HG02852 (cell line): Measurements from ENCODE around the gene UGT1A6.

Experiments used
- ATAC-seq: cut with Tn5 transposase; IDR thresholded peaks from one replicate; pipeline ENCODE4 v1.9.1; 2021; ENCODE audit warnings: mild to moderate bottlenecking, moderate library complexity; ENCODE audit not compliant: unreplicated experiment

The UGT1A6 gene

DNA sequence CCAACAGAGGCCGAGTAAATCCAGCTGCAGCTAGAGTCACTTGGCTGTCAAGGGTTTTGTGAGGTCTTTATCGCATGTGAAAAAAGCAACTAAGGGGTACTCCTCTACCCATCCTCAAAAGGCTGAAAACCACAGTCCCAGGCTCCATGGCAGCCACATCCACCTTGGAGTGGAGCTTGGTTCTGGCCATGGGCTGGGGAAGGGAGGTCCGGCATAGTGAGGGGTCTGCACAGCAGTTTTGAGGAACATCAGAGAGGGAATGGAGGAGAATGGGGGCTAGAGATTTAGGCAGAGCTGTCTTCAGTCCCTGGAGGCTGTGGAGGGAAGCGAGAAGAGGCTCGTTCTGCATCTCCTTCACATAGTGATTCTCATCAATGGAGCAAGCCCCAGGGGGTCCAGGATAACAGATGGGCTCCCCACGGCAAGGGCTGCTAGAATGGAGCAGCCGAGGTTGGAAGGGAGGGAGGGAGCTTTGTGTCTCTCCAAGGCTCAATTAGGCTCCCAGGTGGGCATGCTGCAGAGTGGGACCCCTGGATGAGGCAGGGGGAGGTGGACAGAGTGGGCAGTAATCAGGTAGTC lies 106.5 kb downstream of the UGT1A6 start:
- no peak for ATAC-seq

DNA sequence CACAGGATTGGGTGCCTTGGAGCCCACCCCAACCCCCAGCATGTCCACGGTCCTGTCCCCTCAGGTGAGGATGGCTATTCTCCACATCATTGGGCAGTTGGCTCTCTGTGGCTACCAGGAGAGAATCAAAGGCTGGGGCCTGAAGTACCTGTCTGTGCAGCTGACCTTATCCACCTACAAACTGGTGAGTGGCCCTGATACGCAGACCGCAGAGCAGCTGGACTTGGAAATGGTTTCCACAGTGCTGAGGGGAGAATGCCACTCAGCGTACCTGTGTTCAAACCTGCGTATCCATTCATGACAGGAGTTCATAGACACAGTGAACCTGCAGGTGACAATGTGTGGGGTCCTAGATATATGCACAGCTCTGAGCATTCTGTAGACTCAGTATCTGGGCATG lies 107.0 kb downstream of the UGT1A6 start:
- ATAC-seq: no peak

DNA sequence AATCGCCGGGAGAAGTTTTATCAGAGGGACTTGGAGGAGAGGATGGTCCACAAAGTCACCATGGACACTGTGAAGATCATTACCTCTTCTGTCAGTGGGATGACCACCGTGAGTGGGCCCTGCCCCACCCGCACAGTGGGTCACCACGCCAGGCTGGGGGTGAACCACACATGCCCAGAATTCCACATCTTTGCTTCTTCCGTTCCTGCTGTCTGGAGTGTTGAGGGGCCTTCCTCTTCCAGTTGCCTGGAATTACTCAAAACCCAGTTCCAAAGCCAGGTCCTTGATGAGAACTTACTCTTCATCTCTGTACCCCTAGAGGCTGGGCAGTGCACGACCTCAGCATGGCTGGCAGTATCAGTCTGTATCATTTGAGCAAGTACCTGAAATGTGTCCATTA lies 107.5 kb downstream of the UGT1A6 start:
- no peak for ATAC-seq

DNA sequence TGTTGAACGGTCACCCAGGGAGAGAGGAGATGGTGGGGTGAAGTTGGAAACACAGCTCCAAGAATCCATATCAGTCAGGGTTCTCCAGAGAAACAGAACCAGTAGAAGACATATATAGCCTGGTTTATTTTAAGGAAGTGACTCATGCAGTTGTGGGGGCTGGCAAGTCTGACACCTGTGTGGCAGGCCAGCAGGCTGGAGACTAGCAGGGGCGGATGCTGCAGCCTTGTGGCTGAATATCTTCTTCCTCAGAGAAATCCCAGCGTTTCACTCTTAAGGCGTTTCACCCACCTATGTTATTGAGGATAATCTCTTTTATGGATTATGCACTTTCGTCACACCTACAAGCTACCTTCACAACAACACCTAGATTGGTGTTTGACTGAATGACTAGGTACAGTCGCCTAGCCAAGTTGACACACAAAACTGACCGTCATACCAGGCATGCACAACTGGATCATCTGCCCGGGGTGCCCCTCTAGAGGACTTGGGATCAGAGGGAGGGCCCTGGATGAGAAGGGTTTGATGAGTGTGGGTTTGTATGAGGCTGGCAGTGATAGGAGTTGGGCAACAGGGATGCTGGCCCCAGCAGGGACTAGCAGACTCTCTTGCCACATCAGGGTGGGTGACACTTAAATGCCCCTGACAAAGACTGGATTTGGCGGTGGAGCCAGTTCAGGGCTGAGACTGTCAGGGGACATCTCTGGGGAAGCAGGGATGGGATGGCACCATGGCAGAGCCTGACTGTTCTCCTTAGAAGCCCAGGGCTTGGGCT lies 108.9 kb downstream of the UGT1A6 start:
- no peak for ATAC-seq

DNA sequence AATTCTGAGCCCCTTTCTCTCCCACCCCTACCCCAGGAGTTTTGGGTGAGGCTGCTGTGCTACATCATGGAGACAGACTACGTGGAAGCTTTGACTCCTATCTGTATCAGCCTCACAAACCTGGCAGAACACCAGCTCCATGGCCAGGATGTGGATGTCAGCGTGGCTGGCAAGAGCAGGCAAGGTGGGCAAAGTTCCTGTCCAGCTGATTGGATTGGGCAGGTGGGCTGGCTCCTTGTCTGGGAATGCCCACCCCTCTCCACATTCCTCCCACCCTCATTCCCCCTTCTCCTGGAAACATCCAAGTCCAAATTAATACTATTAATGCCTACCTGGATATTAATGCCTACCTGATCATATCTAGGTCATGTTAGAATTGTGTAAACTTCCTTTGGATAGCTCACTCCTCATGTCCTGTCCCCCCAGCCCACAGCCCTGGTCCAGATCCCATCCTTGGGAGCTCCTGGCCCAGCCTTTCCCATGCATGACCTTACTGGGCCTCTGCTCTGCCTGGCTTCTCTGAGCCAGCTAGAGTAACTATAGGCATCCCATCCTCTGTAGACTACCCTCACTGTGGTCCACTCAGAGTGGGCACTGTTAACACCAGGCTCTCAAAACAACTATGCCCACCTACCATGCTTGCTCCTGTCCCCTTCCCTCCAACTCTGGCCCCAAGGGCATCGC lies 109.6 kb downstream of the UGT1A6 start:
- no peak for ATAC-seq

GRCh38 chr2:233803292-233803911 lies 110.7 kb downstream of the UGT1A6 start:
- no peak for ATAC-seq

GRCh38 chr2:233803994-233804393 lies 111.3 kb downstream of the UGT1A6 start:
- no peak for ATAC-seq

GRCh38 chr2:233807215-233807865 lies 114.7 kb downstream of the UGT1A6 start:
- ATAC-seq: no peak

DNA sequence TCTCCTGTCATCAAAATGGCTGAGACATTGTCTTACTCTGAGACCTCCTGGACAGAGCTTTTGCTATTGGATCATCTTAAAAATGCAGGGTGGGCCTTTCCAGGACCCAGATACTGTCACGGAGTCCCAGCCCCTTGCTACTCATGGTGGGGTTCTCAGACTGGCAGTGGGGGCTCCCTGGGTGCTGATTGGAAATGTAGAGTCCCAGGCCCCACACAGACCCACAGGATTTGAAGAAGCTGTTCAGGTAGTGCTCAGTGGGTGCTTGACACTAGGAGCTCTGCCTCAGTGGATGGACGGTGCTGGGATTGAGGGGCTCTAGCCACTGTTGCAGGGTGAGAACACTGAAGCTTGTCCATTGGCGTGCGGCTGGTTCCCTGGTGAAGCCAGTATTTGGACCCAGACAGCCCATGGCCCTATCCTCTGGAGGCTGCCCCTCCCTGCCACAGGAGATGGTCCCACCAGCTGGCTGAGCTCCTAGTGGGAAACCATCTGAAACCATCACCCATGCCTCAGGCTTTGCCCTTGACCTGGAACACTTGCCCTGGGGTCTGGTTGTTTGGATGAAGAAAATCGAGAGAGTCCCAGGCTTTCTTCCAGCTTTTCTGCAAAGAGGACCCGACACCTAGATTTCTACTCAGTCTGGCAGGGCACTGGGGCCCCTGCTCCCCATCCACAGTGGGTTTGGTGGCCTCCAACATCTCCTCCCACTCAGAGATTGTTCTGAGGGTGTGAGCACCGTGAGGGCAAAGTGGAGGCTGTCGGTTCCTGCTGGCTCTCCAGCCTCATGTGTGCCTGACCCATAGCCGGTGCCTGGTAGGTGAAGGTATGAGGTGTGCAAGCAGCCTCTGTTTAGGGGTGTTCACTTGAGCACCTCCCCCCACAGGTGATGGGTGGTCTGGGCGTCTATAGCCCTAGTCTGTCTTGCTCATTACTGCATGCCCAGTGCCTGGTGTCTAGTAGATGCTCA lies 115.6 kb downstream of the UGT1A6 start:
- ATAC-seq: no peak

DNA sequence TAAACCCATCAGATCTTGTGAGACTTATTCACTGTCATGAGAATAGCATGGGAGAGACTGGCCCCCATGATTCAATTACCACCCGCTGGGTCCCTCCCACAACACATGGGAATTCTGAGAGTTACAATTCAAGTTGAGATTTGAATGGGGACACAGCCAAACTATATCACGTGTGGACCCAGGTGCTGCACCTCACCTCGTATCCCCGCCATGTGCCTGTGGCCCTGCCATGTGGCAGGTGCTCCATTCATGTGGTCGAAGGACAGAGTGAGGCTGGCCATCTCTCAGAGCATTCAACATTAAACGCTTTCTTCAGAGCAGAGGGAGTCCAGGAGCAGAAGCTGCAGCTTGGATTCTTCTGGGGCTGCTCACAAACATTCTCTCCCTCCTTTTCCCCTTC lies 117.7 kb downstream of the UGT1A6 start:
- no peak for ATAC-seq

GRCh38 chr2:233811087-233811486 lies 118.4 kb downstream of the UGT1A6 start:
- no peak for ATAC-seq

GRCh38 chr2:233811732-233812131 lies 119.0 kb downstream of the UGT1A6 start:
- no peak for ATAC-seq

GRCh38 chr2:233813236-233814055 lies 120.8 kb downstream of the UGT1A6 start:
- ATAC-seq: no peak

DNA sequence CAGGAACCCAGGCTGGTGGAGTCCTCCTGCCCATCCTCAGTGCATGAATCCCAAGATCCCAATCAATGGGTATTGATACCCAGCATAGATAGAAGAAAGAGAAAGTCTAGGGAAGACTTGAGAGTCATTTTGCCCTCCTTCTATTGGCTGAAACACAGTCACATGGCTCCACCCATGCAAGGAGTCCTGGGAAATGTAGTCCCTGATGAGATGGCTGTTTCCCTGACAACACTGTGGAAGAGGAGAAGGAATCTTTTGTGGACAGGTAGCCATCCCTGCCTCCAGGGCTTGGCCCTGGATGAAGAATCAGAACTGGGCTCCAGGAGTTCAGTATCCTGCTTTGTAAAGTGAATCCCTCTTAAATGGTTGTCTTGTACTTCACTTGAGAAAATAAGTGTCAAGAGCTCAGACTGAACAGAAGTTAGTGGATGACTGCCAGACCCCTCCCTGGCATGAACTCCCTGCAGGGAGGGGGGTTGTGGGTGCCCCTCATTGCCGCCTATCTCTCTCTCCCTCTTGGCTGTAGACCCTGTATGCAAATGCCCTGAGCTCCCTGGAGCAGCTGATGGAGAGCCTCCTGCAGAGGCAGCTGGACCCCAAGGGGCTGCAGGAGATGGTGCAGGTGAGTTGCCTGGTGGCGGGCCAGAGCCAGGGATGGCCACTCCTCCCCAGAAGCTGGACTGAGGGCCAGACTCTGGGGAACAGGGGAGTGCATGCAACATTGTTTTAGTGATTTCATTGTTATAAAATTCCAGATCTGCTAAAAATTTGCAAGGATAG lies 121.6 kb downstream of the UGT1A6 start:
- no peak for ATAC-seq

DNA sequence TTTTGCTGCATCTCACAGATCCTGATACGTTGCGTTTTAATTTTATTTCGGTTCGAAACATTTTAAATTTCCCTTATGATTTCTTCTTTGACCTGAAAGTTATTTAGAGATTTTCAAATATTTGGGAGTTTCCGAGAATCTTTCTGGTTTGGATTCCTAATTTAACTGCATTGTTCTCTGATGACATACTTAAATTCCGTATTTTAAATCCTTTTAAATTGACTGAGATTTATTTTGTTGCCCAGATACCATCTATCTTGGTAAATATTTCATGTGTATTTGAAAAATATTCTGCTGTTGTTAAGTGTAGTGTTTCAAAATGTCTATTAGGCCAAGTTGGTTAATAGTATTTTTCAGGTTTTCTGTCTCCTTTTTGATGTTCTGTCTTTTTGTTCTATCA lies 123.2 kb downstream of the UGT1A6 start:
- ATAC-seq: no peak

GRCh38 chr2:233816334-233816733 lies 123.6 kb downstream of the UGT1A6 start:
- ATAC-seq: no peak

DNA sequence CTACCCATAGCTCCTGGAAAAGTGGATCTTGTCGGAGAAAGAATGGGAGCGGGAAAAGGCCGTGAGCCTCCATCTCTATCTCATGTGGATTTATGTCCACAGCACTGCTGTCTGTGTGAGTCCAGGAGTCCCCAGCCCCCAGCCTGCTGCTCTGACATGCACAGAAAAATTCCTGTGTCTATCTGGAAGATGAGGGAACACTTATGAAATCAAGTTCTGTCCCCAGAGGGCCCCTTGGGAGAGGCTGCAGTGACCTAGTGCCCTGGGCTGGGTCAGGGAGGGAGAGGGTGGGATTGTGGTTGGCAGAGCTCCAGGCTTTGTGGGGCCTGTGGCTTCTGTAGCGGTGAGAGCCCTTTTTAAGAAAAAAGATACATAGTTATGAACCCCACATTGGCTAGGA lies 124.1 kb downstream of the UGT1A6 start:
- ATAC-seq: no peak

DNA sequence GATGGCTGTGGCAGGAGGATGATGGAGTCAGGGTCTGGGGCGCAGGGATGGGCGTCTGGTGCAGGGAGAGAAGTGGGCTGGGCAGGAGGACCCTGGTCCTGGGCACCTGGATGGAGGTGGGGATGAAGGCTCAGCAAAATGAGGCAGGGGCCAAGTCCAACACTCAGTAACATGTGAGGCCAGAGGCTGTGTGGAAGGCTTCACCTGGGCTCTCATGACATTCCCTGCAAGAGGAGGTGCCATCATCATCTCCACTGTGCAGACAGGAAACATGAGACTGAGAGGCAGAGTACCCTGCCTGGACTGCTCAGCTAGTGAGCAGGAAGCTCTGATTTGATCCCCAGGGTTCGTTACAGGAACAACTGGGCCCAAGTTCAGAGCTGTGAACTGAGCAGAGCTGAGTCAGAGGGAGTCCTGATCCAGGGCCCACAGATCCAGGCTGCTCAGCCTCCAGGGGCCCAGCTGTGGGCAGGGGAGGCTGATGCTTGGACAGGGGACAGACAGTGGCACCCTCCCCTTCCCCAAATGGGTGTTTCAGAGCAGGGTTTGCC lies 124.7 kb downstream of the UGT1A6 start:
- ATAC-seq: no peak
